Measurements from ENCODE around the gene PPP6R3.

GRCh38 chr11:68632802-68633201, 172.2 kb downstream of the PPP6R3 start:
- TF ChIP-seq RARB (CRISPR knock-in tag; IDR thresholded peaks at IDR 0.05): no peak
- TF ChIP-seq ZFP30 (CRISPR knock-in tag; IDR thresholded peaks at IDR 0.05): no peak
- no peak for TF ChIP-seq GLIS3 (CRISPR knock-in tag; IDR thresholded peaks at IDR 0.05)
- TF ChIP-seq ZNF565 (CRISPR knock-in tag; conservative IDR thresholded peaks at IDR 0.05; ENCODE audit: low read depth): no peak
- no peak for TF ChIP-seq ESRRG (CRISPR knock-in tag; IDR thresholded peaks at IDR 0.05)
- TF ChIP-seq ISL1 (CRISPR knock-in tag; IDR thresholded peaks at IDR 0.05): no peak
- no peak for TF ChIP-seq ZC3H10 (CRISPR knock-in tag; IDR thresholded peaks at IDR 0.05)
- TF ChIP-seq ZNF70 (CRISPR knock-in tag; IDR thresholded peaks at IDR 0.05): no peak
- TF ChIP-seq TCF4 (CRISPR knock-in tag; IDR thresholded peaks at IDR 0.05; ENCODE audit: borderline replicate concordance): no peak
- no peak for TF ChIP-seq ZFP3 (CRISPR knock-in tag; IDR thresholded peaks at IDR 0.05)
- TF ChIP-seq ARNTL (CRISPR knock-in tag; IDR thresholded peaks at IDR 0.05; ENCODE audit: borderline replicate concordance, low read depth): no peak
- TF ChIP-seq CSRNP3 (CRISPR knock-in tag; IDR thresholded peaks at IDR 0.05): no peak
- no peak for TF ChIP-seq PATZ1 (CRISPR knock-in tag; IDR thresholded peaks at IDR 0.05; ENCODE audit: borderline replicate concordance)
